ENCODE data around the gene GALNS. TPM values are rescaled to one million over a fixed set of nuclear protein-coding genes. Genes with fewer than 3 reads are reported as not detected.

The GALNS gene
- total and polyA plus RNA-seq, 2 experiments from 2014 or later = 9.7 to 18.8 TPM

DNA sequence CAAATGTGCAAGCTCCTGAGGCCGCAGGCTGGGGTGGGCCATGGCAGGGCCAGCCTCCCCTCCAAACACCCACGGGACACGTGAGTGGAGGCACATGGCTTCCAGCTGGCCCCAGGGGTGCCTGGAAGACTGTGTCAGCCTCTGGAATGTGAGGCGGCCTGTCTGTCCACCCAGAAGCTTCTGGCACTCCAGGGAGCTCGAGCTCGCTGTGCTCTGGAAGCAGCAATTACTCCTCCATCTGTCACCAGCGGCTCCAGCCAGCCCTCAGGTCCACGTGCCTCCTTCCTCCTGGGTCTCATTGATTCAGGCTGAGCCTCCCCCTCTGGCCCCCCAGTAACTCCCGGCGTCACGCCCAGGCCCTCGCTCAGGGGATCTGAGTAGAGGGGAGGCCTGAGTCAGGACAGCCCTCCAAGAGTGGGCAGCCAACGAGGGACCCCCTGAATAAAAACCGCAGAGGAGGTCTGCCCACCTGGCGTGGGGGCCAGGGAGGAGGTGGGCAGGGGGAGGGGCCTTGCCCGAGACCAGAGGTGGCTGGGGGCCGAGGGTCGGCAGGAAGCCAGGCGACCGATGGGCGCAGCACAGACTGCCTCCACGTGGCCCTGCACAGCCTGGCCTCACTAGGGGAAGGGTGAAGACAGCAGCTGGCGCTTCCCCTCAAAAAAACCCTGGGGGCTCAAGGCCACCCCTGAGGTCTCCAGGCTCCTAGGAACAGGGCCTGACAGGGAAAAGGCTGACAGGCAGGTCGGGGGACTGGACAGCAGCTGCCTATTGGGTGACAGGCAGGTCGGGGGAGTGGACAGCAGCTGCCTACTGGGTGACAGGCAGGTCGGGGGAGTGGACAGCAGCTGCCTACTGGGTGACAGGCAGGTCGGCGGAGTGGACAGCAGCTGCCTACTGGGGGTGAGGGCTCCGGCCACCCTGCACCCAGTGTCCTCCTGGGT lies 83.6 kb downstream of the GALNS start:
- Histone ChIP-seq H3K79me2 (replicated peaks; ENCODE audit: insufficient read depth) (peaks cover 42% of the 10 kb centered on the region), H3K9me2 (ENCODE audit: insufficient read depth) (no peaks in the 10 kb centered on the region), H3K4me1 (ENCODE audit: insufficient read depth) (peaks cover 39% of the 10 kb centered on the region), H3F3A (replicated peaks; ENCODE audit: low read depth) (peaks cover 10% of the 10 kb centered on the region; the same call in 1 of the 2 replicates), H3K4me3 (no peak overlapping the region), H3K27ac (ENCODE audit: low read depth) (no peak overlapping the region), H2AFZ (no peak overlapping the region), H4K20me1 (replicated peaks; ENCODE audit: insufficient read depth) (no peaks in the 10 kb centered on the region), H3K27me3 (ENCODE audit: insufficient read depth) (no peaks in the 10 kb centered on the region), H3K36me3 (ENCODE audit: insufficient read depth) (no peaks in the 10 kb centered on the region), H3K4me2 (no peak overlapping the region)
- no peaks in the 10 kb centered on the region for H3K36me3 Mint-ChIP-seq (ENCODE audit: low read depth)
- H3K27me3 Mint-ChIP-seq (ENCODE audit: insufficient read depth, low read depth, poor library complexity) = peaks cover 23% of the 10 kb centered on the region
- H3K9me3 Mint-ChIP-seq = no peaks in the 10 kb centered on the region; the same call in 2 of the 3 replicates
- DNase-seq (ENCODE audit: low spot score) = no peak
- H3K4me3 Mint-ChIP-seq = no peak overlapping the region
- ATAC-seq = no peak
- no peak for TF ChIP-seq CREB1 (CRISPR knock-in tag; IDR thresholded peaks at IDR 0.05; ENCODE audit: low read depth)
- no peak for TF ChIP-seq ZNF331 (CRISPR knock-in tag; IDR thresholded peaks at IDR 0.05; ENCODE audit: low read depth)
- TF ChIP-seq, protein P1, sequence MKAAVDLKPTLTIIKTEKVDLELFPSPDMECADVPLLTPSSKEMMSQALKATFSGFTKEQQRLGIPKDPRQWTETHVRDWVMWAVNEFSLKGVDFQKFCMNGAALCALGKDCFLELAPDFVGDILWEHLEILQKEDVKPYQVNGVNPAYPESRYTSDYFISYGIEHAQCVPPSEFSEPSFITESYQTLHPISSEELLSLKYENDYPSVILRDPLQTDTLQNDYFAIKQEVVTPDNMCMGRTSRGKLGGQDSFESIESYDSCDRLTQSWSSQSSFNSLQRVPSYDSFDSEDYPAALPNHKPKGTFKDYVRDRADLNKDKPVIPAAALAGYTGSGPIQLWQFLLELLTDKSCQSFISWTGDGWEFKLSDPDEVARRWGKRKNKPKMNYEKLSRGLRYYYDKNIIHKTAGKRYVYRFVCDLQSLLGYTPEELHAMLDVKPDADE (IDR thresholded peaks at IDR 0.05) = no peak
- no peak for TF ChIP-seq JUNB (IDR thresholded peaks at IDR 0.05; ENCODE audit: unreplicated experiment)
- TF ChIP-seq, protein P2, sequence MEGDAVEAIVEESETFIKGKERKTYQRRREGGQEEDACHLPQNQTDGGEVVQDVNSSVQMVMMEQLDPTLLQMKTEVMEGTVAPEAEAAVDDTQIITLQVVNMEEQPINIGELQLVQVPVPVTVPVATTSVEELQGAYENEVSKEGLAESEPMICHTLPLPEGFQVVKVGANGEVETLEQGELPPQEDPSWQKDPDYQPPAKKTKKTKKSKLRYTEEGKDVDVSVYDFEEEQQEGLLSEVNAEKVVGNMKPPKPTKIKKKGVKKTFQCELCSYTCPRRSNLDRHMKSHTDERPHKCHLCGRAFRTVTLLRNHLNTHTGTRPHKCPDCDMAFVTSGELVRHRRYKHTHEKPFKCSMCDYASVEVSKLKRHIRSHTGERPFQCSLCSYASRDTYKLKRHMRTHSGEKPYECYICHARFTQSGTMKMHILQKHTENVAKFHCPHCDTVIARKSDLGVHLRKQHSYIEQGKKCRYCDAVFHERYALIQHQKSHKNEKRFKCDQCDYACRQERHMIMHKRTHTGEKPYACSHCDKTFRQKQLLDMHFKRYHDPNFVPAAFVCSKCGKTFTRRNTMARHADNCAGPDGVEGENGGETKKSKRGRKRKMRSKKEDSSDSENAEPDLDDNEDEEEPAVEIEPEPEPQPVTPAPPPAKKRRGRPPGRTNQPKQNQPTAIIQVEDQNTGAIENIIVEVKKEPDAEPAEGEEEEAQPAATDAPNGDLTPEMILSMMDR (conservative IDR thresholded peaks at IDR 0.05; ENCODE audit: low read depth in 2 of 2) = no peak
- no peak for TF ChIP-seq POLR2AphosphoS5 (IDR thresholded peaks at IDR 0.05; ENCODE audit: low read depth)
- no peak for TF ChIP-seq EZH2 (IDR thresholded peaks at IDR 0.05; ENCODE audit: low read depth, unreplicated experiment)
- no peak for TF ChIP-seq STAT1 (IDR thresholded peaks at IDR 0.05; ENCODE audit: unreplicated experiment)
- TF ChIP-seq, protein P3, sequence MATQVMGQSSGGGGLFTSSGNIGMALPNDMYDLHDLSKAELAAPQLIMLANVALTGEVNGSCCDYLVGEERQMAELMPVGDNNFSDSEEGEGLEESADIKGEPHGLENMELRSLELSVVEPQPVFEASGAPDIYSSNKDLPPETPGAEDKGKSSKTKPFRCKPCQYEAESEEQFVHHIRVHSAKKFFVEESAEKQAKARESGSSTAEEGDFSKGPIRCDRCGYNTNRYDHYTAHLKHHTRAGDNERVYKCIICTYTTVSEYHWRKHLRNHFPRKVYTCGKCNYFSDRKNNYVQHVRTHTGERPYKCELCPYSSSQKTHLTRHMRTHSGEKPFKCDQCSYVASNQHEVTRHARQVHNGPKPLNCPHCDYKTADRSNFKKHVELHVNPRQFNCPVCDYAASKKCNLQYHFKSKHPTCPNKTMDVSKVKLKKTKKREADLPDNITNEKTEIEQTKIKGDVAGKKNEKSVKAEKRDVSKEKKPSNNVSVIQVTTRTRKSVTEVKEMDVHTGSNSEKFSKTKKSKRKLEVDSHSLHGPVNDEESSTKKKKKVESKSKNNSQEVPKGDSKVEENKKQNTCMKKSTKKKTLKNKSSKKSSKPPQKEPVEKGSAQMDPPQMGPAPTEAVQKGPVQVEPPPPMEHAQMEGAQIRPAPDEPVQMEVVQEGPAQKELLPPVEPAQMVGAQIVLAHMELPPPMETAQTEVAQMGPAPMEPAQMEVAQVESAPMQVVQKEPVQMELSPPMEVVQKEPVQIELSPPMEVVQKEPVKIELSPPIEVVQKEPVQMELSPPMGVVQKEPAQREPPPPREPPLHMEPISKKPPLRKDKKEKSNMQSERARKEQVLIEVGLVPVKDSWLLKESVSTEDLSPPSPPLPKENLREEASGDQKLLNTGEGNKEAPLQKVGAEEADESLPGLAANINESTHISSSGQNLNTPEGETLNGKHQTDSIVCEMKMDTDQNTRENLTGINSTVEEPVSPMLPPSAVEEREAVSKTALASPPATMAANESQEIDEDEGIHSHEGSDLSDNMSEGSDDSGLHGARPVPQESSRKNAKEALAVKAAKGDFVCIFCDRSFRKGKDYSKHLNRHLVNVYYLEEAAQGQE (IDR thresholded peaks at IDR 0.05; ENCODE audit: unreplicated experiment) = no peak
- no peak for TF ChIP-seq ZNF114 (CRISPR knock-in tag; IDR thresholded peaks at IDR 0.05)
- TF ChIP-seq NANOG (IDR thresholded peaks at IDR 0.05; ENCODE audit: borderline replicate concordance) = no peak
- no peak for TF ChIP-seq EZH2phosphoT487 (IDR thresholded peaks at IDR 0.05; ENCODE audit: unreplicated experiment)
- TF ChIP-seq, protein P4, sequence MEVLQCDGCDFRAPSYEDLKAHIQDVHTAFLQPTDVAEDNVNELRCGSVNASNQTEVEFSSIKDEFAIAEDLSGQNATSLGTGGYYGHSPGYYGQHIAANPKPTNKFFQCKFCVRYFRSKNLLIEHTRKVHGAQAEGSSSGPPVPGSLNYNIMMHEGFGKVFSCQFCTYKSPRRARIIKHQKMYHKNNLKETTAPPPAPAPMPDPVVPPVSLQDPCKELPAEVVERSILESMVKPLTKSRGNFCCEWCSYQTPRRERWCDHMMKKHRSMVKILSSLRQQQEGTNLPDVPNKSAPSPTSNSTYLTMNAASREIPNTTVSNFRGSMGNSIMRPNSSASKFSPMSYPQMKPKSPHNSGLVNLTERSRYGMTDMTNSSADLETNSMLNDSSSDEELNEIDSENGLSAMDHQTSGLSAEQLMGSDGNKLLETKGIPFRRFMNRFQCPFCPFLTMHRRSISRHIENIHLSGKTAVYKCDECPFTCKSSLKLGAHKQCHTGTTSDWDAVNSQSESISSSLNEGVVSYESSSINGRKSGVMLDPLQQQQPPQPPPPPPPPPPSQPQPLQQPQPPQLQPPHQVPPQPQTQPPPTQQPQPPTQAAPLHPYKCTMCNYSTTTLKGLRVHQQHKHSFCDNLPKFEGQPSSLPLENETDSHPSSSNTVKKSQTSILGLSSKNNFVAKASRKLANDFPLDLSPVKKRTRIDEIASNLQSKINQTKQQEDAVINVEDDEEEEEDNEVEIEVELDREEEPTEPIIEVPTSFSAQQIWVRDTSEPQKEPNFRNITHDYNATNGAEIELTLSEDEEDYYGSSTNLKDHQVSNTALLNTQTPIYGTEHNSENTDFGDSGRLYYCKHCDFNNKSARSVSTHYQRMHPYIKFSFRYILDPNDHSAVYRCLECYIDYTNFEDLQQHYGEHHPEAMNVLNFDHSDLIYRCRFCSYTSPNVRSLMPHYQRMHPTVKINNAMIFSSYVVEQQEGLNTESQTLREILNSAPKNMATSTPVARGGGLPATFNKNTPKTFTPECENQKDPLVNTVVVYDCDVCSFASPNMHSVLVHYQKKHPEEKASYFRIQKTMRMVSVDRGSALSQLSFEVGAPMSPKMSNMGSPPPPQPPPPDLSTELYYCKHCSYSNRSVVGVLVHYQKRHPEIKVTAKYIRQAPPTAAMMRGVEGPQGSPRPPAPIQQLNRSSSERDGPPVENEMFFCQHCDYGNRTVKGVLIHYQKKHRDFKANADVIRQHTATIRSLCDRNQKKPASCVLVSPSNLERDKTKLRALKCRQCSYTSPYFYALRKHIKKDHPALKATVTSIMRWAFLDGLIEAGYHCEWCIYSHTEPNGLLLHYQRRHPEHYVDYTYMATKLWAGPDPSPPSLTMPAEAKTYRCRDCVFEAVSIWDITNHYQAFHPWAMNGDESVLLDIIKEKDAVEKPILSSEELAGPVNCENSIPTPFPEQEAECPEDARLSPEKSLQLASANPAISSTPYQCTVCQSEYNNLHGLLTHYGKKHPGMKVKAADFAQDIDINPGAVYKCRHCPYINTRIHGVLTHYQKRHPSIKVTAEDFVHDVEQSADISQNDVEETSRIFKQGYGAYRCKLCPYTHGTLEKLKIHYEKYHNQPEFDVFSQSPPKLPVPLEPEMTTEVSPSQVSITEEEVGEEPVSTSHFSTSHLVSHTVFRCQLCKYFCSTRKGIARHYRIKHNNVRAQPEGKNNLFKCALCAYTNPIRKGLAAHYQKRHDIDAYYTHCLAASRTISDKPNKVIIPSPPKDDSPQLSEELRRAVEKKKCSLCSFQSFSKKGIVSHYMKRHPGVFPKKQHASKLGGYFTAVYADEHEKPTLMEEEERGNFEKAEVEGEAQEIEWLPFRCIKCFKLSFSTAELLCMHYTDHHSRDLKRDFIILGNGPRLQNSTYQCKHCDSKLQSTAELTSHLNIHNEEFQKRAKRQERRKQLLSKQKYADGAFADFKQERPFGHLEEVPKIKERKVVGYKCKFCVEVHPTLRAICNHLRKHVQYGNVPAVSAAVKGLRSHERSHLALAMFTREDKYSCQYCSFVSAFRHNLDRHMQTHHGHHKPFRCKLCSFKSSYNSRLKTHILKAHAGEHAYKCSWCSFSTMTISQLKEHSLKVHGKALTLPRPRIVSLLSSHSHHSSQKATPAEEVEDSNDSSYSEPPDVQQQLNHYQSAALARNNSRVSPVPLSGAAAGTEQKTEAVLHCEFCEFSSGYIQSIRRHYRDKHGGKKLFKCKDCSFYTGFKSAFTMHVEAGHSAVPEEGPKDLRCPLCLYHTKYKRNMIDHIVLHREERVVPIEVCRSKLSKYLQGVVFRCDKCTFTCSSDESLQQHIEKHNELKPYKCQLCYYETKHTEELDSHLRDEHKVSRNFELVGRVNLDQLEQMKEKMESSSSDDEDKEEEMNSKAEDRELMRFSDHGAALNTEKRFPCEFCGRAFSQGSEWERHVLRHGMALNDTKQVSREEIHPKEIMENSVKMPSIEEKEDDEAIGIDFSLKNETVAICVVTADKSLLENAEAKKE (CRISPR knock-in tag; IDR thresholded peaks at IDR 0.05) = no peak
- H3K27ac Mint-ChIP-seq = no peak overlapping the region
- H3K4me1 Mint-ChIP-seq = peaks cover 36% of the 10 kb centered on the region

Measured in GM23338 (cell line).